ENCODE results near the gene TNIP2.

DNA sequence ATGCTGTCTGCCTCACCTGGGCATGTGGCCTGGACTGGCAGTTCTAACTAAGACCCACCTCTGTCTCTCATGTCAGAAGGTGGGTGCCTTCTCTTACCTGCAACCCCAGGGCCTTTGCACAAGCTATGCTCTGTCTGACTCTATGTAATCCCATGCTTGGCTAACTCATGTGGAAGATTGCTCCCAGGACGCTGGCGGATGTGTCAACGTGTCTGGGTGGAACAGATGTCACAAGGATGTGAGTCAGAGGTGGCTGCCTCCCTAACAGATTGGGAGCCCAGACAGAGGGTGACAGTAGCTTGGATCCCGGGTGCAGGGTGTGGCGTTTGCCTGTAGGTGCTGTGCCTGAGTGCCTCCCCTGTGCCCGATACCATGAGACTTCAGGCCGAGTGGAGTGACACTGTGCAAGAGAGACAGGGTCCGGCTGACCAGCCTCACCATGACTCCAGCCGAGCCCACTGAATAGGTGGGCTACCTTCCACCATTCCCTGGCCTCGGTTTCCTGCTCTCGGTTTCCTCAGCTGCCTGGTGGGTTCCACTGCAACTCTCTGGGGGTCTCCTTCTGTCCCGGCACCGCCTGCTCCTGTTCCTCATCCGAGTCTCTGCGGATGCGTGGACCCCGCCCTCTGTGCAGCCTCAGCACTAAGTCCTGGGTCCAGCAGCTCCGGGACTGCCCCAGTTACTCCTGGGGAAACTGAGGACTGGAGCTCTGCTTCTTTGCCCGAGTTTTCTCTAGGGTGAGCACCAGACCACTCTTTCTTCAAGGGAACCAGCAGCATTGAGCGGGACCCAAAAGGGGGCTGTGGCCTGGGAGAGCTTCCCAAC lies 47.7 kb upstream of the TNIP2 start:
- TF ChIP-seq POLR2A (IDR thresholded peaks at IDR 0.05; ENCODE audit: low read depth, low read length) (no peak), SPI1 (IDR thresholded peaks at IDR 0.05; ENCODE audit: low read depth, low read length) (no peak)

Measured in GM12891 (cell line).